GM03348 (cell line): ENCODE results near the gene RALGPS2.
"Not testable (repeated sequence)": the region's sequence is repeated elsewhere in the genome, so short reads cannot be mapped to it uniquely, and the experiment has no call there.

Source experiments
- DNase-seq: peaks from one replicate; pipeline ENCODE4 v3.0.0; 2012; ENCODE audit warnings: low spot score

The RALGPS2 gene

DNA sequence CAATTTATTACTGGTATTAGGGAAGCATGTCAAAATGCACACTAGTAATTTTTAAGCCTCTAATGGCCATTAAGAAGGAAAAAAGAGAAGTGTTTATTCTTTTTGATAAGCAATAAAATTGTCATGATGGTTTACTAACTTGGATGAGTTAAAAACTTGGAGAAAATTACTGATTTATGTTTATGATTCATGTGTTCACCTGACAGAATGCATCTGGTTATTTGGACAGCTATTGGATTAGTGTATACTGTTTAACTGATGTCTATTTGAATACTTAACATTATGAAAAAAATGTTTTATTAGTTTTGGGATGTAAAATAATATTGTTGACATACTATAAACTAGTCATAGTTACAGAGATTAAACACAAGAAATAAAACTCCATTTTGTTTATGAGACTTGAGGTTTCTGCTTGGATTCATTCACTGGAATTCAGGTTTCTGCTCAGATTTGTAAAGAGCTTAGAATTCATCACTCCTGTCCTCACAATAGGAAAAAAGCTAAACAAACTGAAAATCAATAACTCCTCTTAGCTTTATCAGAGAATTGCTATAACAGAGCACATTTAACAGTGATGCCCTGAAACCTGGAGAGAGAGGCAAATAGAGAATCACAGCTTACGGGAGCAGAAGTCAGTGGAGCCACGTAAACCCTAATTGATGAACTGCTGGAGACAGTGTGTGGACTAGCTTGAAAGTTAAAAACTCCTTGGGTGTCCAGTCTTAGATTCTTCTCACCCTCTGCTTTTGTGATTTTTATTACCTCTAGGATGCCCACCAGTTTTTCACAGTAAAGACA lies 56.7 kb downstream of the RALGPS2 start:
- DNase-seq = no peak

DNA sequence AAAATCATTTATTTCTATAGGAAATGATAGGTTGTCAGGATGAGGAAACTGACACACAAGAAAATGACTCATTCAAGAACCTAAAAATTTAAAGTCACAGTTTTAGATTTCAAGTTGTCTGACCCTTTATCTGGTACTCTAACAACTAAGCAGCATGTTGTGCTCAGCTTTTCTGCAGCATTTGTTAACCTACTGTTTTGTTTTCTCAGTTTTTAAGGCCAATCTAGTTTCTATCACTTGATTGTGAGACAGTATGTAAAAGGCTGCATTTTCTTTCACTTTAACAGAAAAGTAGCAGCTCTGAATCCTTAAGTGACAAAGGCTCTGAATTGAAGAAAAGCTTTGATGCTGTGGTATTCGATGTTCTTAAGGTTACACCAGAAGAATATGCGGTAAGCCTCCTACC lies 59.1 kb downstream of the RALGPS2 start:
- no peak for DNase-seq

DNA sequence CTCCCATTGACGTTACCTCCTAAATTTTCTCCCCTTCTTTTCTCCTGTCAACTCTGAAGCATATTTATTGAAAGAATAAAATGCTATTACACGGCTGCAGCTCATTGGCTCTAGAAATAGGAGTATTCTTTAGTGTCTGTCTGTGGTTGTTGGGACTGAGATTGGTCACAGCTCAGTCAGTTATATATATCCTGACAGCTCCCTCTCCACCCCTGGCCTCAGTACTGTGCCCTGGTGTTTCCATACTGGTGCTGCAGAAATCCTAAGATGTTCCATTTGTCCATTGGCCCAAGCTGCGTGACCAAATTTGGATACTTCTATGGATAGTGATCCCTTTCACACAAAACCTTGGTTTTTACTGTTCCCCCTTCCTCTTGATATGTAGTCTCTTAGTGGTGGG lies 67.3 kb downstream of the RALGPS2 start:
- DNase-seq = no peak

DNA sequence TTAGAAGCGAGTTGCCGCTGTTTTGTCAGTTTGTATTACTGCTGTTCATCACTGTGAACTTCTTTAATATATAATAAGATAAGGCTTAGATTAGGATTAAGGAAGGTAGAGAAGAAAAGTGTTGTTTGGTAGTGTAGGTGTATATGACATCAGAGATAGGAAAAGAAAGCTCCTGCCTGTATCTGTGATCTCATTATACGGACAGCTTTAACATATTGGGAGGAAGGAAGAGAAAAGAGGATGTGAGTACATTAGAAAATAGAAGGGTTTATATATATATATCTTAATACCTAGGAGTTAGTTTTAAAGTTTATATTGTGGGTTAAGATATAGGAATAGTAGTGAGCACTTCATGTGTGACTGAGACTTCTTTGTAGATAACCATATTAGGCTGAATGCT lies 71.0 kb downstream of the RALGPS2 start:
- DNase-seq = no peak

DNA sequence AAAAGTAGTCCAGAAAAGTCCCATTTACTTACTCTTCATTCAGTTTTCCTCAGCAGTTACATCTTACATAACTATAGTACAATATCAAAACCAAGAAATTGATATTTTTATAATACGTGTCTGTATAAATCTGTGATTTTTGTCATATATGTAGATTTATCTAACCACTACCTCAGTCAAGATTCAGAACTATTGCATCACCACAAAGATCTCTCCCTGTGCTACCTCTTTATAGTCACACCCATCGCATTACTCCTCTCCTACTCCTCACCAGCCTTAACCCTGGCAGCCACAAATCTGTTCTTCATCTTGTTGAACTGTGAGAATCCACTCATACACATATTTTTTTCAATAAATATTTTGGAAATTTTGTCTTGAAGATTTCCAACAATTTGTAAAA lies 72.5 kb downstream of the RALGPS2 start:
- DNase-seq = no peak

DNA sequence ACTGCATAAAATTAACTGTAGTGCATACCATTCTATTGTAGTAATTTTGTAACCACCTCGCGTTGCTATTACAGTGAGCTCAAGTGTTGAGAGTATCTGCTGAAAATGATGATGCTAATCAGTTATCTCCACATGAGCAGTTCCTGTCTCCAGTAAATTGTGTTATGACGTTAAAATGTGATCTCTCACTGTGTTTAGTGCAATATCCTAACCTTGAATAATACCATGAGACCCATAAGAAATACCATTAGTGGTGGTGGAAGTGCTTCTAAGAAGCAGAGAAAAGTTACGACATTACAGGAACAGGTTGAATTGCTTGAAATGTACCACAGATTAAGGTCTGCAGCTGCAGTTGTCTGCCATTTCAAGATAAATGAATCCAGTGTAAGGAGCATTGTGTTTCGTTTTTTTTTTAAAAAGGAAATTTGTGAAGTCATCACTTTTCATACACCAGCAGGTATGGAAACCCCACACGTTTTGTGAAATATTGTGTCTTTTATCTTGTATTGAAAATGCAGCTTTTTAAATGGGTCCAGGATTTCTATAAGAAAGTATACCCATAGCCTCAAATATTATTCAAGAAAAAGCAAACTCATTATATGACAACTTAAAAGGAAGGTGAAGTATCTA lies 73.3 kb downstream of the RALGPS2 start:
- no peak for DNase-seq

DNA sequence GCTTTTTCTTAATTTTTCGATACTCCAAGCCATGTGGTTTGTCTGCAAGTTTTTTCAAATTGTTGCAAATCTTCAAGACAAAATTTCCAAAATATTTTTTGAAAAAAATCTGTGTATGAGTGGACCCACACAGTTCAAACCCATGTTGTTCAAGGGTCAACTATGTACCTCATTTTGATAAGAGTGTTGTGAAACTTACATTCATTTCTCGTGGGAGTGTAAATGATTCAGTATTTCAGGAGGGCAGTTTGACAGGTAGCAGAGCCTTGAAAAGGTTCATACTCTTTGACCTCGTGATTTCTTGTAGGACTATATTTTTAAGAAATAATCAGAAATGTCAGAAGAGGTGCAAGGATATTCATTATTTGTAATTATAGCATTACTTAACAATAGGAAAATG lies 77.8 kb downstream of the RALGPS2 start:
- DNase-seq = no peak

DNA sequence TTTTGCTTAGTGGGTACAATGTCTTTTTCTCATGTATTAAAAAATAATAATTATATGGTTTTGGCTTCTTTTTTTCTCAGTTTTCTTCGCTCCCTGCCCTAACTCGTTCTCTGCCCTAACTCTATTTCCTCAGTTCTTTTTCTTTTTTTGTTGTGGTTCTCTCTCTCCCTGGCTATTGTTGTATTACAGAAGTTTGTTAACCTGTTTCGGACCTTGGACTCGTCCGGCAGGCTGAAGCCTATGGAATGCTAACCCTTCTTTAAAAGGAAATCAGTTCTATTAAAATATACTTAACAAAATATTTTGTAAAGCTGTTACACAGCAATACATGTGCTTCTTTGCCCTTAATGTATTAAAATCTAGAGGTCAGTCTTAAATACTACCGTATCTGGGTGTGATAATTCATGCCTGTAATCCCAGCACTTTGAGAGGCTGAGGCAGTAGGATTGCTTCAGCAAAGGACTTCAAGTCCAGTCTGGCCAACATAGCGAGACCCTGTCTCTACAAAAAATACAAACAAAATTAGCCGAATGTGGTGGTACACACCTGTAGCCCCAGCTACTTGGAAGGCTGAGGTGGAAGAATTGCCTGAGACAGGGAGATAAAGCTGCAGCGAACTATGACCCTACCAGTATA lies 81.7 kb downstream of the RALGPS2 start:
- no peak for DNase-seq

GRCh38 chr1:178808529-178808928 lies 83.5 kb downstream of the RALGPS2 start:
- DNase-seq = no peak

- no peak for DNase-seq
Measured at GRCh38 chr1:178810585-178810984, 85.5 kb downstream of the RALGPS2 start.

- DNase-seq = peak; percentile 72
Measured at GRCh38 chr1:178818416-178818815, 93.4 kb downstream of the RALGPS2 start.

- DNase-seq = no peak
Measured at GRCh38 chr1:178819123-178819522, 94.1 kb downstream of the RALGPS2 start.

- no peak for DNase-seq
Measured at GRCh38 chr1:178821134-178821866, 96.3 kb downstream of the RALGPS2 start.

GRCh38 chr1:178825167-178825566 lies 100.1 kb downstream of the RALGPS2 start:
- no peak for DNase-seq

- DNase-seq = no peak
Measured at GRCh38 chr1:178844436-178844835, 119.4 kb downstream of the RALGPS2 start.

GRCh38 chr1:178846306-178846705 lies 121.3 kb downstream of the RALGPS2 start:
- no peak for DNase-seq

DNA sequence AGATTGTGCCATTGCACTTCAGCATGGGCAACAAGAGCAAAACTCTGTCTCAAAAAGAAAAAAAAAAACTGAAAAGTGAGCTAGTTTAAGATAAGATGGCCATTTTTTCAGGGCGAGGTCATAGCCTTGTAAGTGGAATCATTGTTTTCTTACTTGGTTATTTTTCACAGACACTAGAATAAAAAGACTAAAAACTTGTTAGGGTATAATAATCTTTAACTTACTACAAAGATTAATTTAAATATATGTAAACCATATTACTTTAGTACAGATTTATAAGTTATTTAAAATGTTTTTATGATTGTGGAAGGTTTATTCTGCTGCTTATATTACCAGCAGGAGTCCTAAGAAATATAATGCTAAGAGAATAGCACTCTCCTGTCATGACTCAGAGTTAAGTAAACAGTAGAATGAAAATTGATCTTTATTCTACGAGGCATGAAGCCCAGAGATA lies 122.4 kb downstream of the RALGPS2 start:
- DNase-seq = peak; percentile 24

- DNase-seq = not testable (repeated sequence)
Measured at GRCh38 chr1:178847919-178848318, 122.9 kb downstream of the RALGPS2 start.

DNA sequence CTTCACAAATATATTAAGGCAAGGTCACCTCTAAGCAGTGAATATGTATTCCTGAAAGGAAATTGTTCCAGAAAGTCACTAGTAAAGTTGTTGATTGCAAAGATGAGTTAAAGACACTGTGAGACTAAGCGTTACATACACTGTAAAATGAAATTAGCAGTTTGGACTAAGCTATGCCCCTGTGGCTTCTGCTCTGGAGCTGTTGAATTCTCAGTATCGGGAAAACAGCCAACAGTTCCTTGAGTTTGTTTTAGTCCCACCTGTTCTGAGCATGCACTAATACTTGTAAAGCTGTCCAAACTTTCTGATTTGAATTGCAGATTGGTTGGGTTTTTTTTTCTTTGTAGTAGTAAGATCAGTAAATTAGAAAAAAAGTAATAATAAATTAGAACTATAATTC lies 124.9 kb downstream of the RALGPS2 start:
- no peak for DNase-seq

- DNase-seq = no peak
Measured at GRCh38 chr1:178857126-178857525, 132.1 kb downstream of the RALGPS2 start.

GRCh38 chr1:178862416-178862815 lies 137.4 kb downstream of the RALGPS2 start:
- no peak for DNase-seq

DNA sequence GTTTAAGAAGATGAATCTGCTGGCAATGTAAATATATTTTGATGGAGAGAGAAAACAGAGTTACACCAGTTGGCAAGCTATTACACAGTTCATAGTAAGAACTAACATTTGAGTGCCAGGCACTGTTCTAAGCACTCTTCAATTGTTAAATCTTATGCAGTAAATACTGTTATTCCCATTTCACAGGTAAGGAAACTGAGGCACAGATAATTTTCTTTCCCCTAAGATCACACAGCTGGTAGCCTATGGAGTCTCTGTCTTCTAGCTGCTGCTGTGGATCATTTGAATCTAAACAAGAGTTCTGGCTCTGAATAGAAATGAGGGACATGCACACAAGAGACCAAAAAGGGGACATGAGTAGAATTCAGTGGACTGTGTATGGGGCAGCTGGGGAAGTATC lies 137.8 kb downstream of the RALGPS2 start:
- no peak for DNase-seq

GRCh38 chr1:178864326-178864725 lies 139.3 kb downstream of the RALGPS2 start:
- no peak for DNase-seq
